ENCODE data around the gene TFAP2A.

The TFAP2A gene

DNA sequence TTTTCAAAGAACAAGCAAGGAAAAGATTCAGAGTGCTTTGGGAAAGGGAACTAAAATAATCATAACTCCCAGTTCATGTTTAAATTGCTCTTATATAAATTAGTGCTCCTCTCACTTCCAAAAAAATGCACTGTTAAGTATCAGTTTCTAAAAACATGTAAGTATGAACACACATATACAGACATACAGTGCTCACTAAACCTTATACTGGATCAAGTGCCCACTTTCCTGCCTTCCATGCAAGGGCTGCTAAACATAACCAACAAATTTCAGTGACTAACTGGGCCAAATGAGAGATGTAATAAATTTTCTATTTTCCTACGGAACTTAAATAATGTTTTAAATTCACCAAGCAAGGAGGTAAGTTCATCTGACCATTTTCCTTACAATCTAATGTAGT lies 6.4 kb downstream of the TFAP2A start:
- TF ChIP-seq, protein P1, sequence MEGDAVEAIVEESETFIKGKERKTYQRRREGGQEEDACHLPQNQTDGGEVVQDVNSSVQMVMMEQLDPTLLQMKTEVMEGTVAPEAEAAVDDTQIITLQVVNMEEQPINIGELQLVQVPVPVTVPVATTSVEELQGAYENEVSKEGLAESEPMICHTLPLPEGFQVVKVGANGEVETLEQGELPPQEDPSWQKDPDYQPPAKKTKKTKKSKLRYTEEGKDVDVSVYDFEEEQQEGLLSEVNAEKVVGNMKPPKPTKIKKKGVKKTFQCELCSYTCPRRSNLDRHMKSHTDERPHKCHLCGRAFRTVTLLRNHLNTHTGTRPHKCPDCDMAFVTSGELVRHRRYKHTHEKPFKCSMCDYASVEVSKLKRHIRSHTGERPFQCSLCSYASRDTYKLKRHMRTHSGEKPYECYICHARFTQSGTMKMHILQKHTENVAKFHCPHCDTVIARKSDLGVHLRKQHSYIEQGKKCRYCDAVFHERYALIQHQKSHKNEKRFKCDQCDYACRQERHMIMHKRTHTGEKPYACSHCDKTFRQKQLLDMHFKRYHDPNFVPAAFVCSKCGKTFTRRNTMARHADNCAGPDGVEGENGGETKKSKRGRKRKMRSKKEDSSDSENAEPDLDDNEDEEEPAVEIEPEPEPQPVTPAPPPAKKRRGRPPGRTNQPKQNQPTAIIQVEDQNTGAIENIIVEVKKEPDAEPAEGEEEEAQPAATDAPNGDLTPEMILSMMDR (conservative IDR thresholded peaks at IDR 0.05; ENCODE audit: low read depth, low read length), result no peak
- DNase-seq (ENCODE audit: low read depth), result no peak
- no peak overlapping the region for H3K4me3 ChIP-seq (ENCODE audit: low read depth, low read length)

DNA sequence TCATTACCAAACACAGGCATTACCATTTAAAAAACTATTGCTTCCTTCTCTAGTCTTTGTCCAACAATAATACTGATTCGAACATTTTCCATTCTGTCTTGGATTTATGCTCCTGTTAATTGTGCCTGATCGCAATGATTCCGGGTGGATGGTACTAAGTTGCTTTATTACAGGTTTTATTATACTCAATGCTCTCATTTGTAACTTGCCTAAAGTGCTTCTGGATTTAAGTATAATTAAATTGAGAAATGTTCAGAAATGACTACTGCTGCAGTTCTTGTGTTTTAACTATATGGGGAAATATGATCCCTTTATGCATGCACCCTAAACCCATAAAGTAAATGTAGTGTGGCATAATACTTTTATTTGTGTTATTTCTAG lies 7.2 kb downstream of the TFAP2A start:
- DNase-seq (ENCODE audit: low read depth), result no peak
- H3K4me3 ChIP-seq (ENCODE audit: low read depth, low read length), result no peak overlapping the region
- TF ChIP-seq, protein P1 (conservative IDR thresholded peaks at IDR 0.05; ENCODE audit: low read depth, low read length), result no peak

DNA sequence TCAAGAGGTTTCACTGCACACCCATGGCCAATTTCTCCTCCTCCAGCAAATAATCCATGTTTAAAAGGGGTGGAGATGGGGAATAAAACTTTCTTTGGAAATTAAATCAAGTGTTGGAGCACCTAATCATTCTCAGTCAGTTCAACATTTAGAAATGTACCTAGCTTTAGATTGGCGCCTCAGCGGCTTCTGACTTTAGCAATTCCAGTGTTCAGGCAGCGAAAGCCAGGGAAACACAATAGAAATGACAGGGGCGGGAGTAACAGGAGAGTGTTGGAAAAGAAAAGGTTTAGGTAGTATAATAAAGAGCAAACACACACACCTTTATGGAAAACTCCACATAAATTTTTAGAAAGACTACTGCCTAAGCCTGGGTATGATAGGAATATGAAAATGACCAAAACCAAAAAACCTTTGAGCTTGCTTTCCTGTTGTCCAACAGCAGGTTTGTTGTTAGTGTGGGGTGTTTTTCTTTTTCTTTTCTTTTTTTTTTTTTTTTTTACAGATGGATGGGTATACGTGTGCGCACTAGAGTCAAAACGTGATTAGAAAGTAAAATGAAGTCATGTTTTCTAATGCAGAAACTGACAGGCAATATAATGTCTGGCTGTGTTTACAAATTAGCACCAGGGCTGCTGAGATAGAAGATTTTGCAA lies 7.7 kb downstream of the TFAP2A start:
- TF ChIP-seq, protein P1 (conservative IDR thresholded peaks at IDR 0.05; ENCODE audit: low read depth, low read length), result no peak
- H3K4me3 ChIP-seq (ENCODE audit: low read depth, low read length), result no peak overlapping the region
- no peak for DNase-seq (ENCODE audit: low read depth)

DNA sequence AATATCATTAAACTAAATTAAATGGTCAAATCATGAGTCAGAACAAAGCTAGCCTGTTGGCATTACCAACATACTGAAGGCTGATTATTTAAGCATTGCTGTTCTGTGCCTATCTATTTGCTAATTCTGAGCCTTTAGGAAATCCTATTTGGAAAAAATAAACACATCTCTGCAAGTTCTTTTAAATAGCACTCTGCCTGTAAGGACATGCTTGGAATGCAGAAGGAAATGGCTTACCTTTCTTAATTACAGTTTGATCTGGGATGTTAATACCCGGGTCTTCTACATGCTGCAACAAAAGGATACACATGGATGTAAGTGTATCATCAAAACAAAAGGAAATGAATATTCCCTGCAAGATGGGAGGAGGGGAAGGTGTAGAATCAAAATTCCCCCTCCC lies 8.3 kb downstream of the TFAP2A start:
- H3K4me3 ChIP-seq (ENCODE audit: low read depth, low read length), result no peak overlapping the region
- TF ChIP-seq, protein P1 (conservative IDR thresholded peaks at IDR 0.05; ENCODE audit: low read depth, low read length), result no peak
- DNase-seq (ENCODE audit: low read depth), result no peak

DNA sequence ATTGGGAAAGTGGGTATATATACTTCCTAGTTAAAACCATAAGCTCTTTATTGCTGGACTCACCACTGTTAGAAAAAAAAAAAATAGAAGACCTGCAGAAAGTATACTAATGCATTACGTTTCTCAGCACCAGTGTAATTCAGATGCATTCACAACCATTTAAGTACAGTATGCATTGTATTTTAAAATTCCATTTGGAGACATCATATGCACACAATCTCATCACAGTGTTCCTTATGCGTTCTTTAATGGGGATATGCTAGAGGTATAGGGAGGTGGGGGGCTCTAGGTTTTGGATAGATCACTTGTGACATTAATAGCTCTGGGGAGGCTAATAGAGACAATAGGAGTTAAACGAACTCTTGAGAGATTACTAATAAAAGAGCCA lies 9.4 kb downstream of the TFAP2A start:
- no peak for DNase-seq (ENCODE audit: low read depth)
- H3K4me3 ChIP-seq (ENCODE audit: low read depth, low read length), result no peak overlapping the region
- TF ChIP-seq, protein P1 (conservative IDR thresholded peaks at IDR 0.05; ENCODE audit: low read depth, low read length), result no peak

DNA sequence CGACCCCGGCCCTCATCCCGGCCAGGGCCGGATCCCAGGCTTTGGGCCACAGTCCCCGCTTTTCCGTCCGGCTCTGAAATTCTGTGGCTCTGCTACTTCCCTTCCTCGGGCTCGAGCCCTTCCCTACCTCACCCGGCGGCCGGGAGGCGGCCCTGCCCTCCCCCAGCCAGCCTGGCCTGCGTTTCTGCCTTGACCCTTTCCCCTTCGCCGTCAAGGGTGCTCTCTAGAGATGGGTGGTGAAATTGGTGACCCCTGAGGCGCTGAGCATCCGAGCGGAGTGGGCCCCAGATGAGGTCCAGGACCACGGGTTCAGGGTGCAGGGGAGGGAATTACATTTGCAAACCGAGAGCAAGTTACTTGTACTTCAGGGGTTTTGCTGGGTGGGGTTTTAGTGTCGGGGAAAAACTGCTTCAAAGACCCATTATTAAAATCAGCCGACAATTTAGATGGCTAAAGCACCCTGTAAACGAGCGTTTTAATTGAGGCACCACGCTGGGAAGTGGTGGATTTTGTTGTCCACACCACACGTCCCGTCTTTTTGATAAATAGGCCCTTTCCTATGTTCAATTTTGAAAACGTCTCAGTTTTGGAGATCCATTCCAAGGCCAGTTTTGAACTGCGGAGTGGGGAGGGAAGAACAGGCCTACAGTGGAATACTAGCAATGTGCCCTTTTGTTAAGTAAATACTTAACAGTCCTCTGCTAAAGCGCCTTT lies 9.9 kb downstream of the TFAP2A start:
- DNase-seq (ENCODE audit: low read depth), result no peak
- TF ChIP-seq, protein P1 (conservative IDR thresholded peaks at IDR 0.05; ENCODE audit: low read depth, low read length), result no peak
- peak overlapping the region; percentile 63 for H3K4me3 ChIP-seq (ENCODE audit: low read depth, low read length)
